Measurements from ENCODE around the gene KIF24. TPM values are rescaled to one million over a fixed set of nuclear protein-coding genes. Genes with fewer than 3 reads are reported as not detected.
"Not testable (repeated sequence)": the region's sequence is repeated elsewhere in the genome, so short reads cannot be mapped to it uniquely, and the experiment has no call there.

The KIF24 gene
- total and polyA plus RNA-seq, 9 donors, result 6.8 to 26.3 (median 19.6) TPM

DNA sequence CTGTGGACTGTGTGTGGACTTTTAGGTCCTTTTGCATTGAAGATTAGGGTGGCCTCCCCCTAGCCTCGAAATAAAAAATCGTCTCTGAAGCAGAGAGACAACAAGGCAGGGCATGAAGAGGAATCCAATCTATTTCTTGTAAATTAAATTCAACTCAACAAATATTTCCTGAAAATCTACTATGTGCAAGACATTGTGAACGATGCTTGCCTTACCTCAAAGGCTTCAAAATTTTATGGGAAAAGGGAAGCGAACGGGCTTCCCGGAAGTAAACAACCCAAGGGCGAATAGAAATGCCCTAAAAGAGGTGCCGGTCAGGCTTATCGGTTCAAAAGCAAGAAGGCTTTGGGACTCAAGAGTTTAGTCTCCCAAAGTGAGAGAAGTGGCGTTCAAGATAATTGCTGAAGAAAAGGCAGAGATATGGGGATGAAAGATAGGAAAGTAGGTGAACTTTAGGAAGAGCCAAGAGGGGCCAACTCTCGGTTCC is 525 bp downstream of the KIF24 start:
- Histone ChIP-seq H3K9me3 (replicated peaks; ENCODE audit: control insufficient read depth, low read depth, low read length) (no peaks in the 10 kb centered on the region), H3K36me3 (ENCODE audit: control insufficient read depth, insufficient read depth, low read length) (no peaks in the 10 kb centered on the region), H3K27ac (ENCODE audit: low read length) (peak overlapping the region; percentile 81), H3K27me3 (ENCODE audit: control insufficient read depth, insufficient read depth, low read length) (no peaks in the 10 kb centered on the region), H3K4me1 (ENCODE audit: control insufficient read depth, insufficient read depth, low read length) (peaks cover 9% of the 10 kb centered on the region), H3K4me3 (ENCODE audit: low read length) (peak overlapping the region; percentile 71)
- DNase-seq, result no peak
- WGBS (ENCODE audit: insufficient coverage), result 2% methylated on average over 8 of the region's 11 CpGs

DNA sequence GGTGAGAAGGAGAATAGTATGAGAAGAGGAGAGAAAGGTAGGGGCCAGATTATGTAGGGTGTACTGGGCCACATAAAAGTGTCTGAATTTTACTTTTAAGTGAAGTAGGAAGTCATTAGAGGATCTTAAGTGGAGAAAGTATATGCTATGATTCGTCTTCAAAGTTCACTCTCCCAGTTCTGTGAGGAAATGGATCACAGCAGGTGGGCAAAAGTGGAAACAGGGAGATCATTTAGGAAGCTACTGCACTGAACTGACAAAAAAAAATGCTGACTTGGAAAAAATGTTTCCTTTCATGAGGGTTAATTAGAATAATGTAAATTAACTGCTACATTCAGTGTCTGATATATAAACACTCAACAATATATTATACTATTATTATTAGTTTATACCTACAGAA is 2.4 kb downstream of the KIF24 start:
- peaks cover 14% of the 10 kb centered on the region for H3K4me1 ChIP-seq (ENCODE audit: control insufficient read depth, insufficient read depth, low read length)
- H3K36me3 ChIP-seq (ENCODE audit: control insufficient read depth, insufficient read depth, low read length), result no peaks in the 10 kb centered on the region
- no peaks in the 10 kb centered on the region for H3K27me3 ChIP-seq (ENCODE audit: control insufficient read depth, insufficient read depth, low read length)
- H3K9me3 ChIP-seq (replicated peaks; ENCODE audit: control insufficient read depth, low read depth, low read length), result no peaks in the 10 kb centered on the region
- H3K4me3 ChIP-seq (ENCODE audit: low read length), result no peak overlapping the region
- H3K27ac ChIP-seq (ENCODE audit: low read length), result no peak overlapping the region
- WGBS (ENCODE audit: insufficient coverage), result 75% methylated on average over 1 of the region's 1 CpG
- DNase-seq, result no peak

DNA sequence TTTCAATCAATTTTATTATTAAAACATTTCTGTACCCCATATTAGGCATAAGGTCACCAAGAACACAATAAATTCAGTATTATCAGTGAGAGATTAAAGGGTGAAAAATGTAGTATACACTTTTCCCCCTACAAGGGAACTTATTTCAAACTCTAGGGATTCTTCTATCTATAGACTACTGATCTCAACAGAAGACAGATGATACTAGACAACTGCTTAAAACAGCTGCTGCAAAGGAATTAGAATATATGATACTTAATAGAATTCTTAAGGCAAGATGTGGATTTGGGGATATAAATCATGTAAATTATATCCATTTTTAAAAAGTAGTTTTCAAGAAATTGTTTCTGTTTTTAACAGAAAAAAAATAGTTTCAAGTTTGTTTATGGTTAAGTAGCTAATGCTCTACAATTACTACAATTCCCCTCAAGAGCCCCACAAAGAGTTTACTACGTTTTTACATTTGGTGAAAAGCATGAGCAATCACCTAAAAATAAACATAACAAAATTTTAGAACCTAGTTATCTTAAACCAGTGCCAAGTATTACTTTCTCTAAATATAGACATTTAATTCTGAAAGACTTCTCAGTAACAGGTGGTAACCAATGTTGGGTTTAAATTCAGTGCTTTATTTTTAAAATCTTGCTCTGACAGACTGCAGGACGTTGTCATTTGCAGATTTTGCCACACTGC is 6.0 kb downstream of the KIF24 start:
- 50% methylated on average over 1 of the region's 2 CpGs for WGBS (ENCODE audit: insufficient coverage)
- Histone ChIP-seq H3K27me3 (ENCODE audit: control insufficient read depth, insufficient read depth, low read length) (no peaks in the 10 kb centered on the region), H3K4me3 (ENCODE audit: low read length) (no peak overlapping the region), H3K4me1 (ENCODE audit: control insufficient read depth, insufficient read depth, low read length) (peaks cover 5% of the 10 kb centered on the region), H3K27ac (ENCODE audit: low read length) (peak overlapping the region; percentile 81), H3K9me3 (replicated peaks; ENCODE audit: control insufficient read depth, low read depth, low read length) (no peaks in the 10 kb centered on the region), H3K36me3 (ENCODE audit: control insufficient read depth, insufficient read depth, low read length) (no peaks in the 10 kb centered on the region)
- DNase-seq, result no peak

DNA sequence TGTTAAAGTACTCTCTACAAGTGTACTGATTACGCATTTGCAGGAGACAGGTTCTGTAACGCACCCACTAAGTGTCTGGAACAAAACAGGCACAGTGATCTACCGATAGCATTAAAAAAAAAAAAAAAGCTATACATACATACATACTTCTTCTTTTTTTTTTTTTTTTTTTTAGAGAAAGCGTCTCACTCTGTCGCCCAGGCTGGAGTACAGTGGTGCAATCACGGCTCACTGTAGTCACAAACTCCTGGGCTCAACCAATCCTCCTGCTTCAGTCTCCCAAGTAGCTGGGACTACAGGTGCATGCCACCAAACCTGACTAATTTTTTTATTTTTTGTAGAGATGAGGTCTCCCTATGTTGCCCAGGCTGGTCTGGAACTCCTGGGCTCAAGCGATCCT is 7.6 kb downstream of the KIF24 start:
- DNase-seq, result no peak
- Histone ChIP-seq H3K36me3 (ENCODE audit: control insufficient read depth, insufficient read depth, low read length) (no peaks in the 10 kb centered on the region), H3K27ac (ENCODE audit: low read length) (no peak overlapping the region), H3K9me3 (replicated peaks; ENCODE audit: control insufficient read depth, low read depth, low read length) (no peaks in the 10 kb centered on the region), H3K27me3 (ENCODE audit: control insufficient read depth, insufficient read depth, low read length) (no peaks in the 10 kb centered on the region), H3K4me1 (ENCODE audit: control insufficient read depth, insufficient read depth, low read length) (peaks cover 5% of the 10 kb centered on the region), H3K4me3 (ENCODE audit: low read length) (no peak overlapping the region)
- WGBS (ENCODE audit: insufficient coverage), result no CpG with 5 or more reads among the region's 7 CpGs

DNA sequence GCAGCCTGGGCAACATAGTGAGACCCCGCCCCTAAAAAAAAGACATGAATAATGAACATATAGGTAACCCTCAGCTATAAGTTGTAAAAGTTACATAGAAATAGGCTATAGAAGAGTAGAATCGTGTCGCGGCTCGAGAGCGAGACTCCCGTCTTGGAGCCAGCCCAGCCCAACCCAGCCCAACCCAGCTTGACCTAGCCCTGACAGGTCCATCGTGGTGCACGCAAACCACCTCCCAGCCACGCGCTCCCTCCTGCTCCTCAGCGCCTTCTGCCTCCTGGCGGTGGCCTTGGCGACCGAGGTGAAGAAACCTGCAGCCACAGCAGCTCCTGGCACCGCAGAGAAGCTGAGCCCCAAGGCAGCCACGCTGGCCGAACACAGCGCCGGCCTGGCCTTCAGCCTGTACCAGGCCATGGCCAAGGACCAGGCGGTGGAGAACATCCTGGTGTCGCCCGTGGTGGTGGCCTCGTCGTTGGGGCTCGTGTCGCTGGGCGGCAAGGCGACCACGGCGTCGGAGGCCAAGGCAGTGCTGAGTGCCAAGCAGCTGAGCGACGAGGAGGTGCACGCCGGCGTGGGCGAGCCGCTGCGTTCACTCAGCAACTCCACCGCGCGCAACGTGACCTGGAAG is 10.8 kb downstream of the KIF24 start:
- no peaks in the 10 kb centered on the region for H3K36me3 ChIP-seq (ENCODE audit: control insufficient read depth, insufficient read depth, low read length)
- no peaks in the 10 kb centered on the region for H3K9me3 ChIP-seq (replicated peaks; ENCODE audit: control insufficient read depth, low read depth, low read length)
- DNase-seq, result no peak
- no peak overlapping the region for H3K4me3 ChIP-seq (ENCODE audit: low read length)
- no peaks in the 10 kb centered on the region for H3K27me3 ChIP-seq (ENCODE audit: control insufficient read depth, insufficient read depth, low read length)
- no peak overlapping the region for H3K27ac ChIP-seq (ENCODE audit: low read length)
- peaks cover 5% of the 10 kb centered on the region for H3K4me1 ChIP-seq (ENCODE audit: control insufficient read depth, insufficient read depth, low read length)
- WGBS (ENCODE audit: insufficient coverage), result 95% methylated on average over 43 of the region's 44 CpGs

DNA sequence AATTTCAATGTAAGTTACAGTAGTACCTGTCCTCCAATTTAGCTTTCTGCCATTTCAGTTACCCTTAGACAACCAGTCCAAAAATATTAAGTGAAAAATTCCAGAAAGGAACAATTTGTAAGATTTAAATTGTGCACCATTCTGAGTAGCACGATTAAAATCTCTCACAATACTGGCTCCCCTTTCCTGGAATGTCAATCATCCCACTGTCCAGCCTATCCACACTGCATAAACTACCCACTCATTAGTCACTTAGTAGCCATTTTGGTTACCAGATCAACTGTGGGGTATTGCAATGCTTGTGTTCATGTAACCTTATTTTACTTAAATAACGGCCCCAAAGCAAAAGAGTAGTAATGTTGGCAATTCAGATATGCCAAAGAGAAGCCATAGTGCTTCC is 11.6 kb downstream of the KIF24 start:
- no peaks in the 10 kb centered on the region for H3K36me3 ChIP-seq (ENCODE audit: control insufficient read depth, insufficient read depth, low read length)

DNA sequence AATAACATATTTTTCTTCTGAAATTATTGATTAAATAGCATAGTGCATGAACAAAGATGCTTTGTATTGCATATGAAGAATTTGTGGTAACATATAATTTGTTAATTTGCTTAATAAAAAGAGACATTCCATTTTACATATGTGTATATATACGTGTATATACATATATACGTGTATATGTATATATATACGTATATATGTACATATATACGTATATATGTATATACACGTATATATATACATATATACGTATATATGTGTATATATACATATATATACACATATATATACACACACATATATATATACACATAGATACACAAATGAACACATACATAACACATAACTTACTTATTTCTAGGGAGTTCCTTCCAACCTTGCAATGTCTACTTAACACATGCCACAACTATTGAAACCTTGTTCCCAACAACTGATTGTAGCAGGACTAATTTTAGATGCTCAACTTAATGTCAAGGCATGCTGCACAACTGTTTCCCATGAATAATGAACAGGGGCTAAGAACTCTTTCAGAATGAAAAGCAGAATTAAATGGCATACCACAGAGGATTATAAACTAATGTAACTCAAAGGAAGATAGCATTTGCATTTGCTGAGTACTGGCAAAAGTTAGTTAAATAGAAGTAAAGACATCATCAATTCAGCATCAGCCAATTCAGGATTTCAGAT is 17.4 kb downstream of the KIF24 start:
- no peaks in the 10 kb centered on the region for H3K4me1 ChIP-seq (ENCODE audit: control insufficient read depth, insufficient read depth, low read length)
- DNase-seq, result peak; percentile 35
- H3K27ac ChIP-seq (ENCODE audit: low read length), result peak overlapping the region; percentile 60
- H3K9me3 ChIP-seq (replicated peaks; ENCODE audit: control insufficient read depth, low read depth, low read length), result no peaks in the 10 kb centered on the region
- no peaks in the 10 kb centered on the region for H3K36me3 ChIP-seq (ENCODE audit: control insufficient read depth, insufficient read depth, low read length)
- no peaks in the 10 kb centered on the region for H3K27me3 ChIP-seq (ENCODE audit: control insufficient read depth, insufficient read depth, low read length)
- H3K4me3 ChIP-seq (ENCODE audit: low read length), result no peak overlapping the region
- no CpG with 5 or more reads among the region's 6 CpGs for WGBS (ENCODE audit: insufficient coverage)

More for the DNA sequence above, 11.6 kb downstream of the KIF24 start:
- no peak overlapping the region for H3K27ac ChIP-seq (ENCODE audit: low read length)
- H3K9me3 ChIP-seq (replicated peaks; ENCODE audit: control insufficient read depth, low read depth, low read length), result no peaks in the 10 kb centered on the region
- H3K4me1 ChIP-seq (ENCODE audit: control insufficient read depth, insufficient read depth, low read length), result peaks cover 3% of the 10 kb centered on the region
- WGBS (ENCODE audit: insufficient coverage), result no CpG with 5 or more reads among the region's 2 CpGs
- no peak overlapping the region for H3K4me3 ChIP-seq (ENCODE audit: low read length)
- DNase-seq, result no peak
- no peaks in the 10 kb centered on the region for H3K27me3 ChIP-seq (ENCODE audit: control insufficient read depth, insufficient read depth, low read length)

DNA sequence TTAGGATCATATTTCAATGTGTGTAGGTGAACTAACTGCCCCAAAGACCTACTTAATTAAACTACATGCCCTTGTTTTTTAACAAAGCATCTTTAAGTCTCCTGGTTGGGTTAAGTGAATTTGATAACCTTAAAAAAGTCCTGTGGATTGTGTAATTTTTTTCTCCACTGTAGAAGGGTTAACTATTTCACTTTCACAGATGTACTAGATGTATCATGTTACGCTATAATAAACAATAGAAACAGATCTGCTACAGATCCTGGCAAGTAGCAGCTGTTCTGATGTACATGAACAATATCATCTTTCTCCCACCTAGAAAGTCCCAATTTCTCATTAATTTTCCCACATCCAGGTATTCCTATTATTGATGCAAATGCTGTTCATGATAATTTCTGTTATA is 18.9 kb downstream of the KIF24 start:
- H3K9me3 ChIP-seq (replicated peaks; ENCODE audit: control insufficient read depth, low read depth, low read length), result no peaks in the 10 kb centered on the region
- H3K27me3 ChIP-seq (ENCODE audit: control insufficient read depth, insufficient read depth, low read length), result no peaks in the 10 kb centered on the region
- WGBS (ENCODE audit: insufficient coverage), result no CpG with 5 or more reads among the region's 1 CpG
- no peaks in the 10 kb centered on the region for H3K36me3 ChIP-seq (ENCODE audit: control insufficient read depth, insufficient read depth, low read length)
- no peak overlapping the region for H3K27ac ChIP-seq (ENCODE audit: low read length)
- H3K4me3 ChIP-seq (ENCODE audit: low read length), result peak overlapping the region; percentile 34
- DNase-seq, result no peak
- no peaks in the 10 kb centered on the region for H3K4me1 ChIP-seq (ENCODE audit: control insufficient read depth, insufficient read depth, low read length)

DNA sequence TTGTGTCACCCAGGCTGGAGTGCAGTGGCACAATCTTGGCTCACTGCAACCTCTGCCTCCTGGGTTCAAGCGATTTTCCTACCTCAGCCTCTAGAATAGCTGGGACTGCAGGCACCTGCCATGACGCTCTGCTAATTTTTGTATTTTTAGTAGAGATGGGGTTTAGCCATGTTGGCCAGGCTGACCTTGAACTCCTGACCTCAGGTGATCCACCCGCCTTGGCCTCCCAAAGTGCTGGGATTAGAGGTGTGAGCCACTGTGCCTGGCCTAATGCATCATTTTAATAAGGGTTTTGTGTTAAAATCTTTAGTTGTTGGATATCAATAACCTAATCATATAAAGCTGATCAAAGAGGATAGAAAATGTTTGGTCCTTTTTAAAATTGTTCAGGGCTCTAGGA is 20.8 kb downstream of the KIF24 start:
- DNase-seq; H3K27me3 ChIP-seq (ENCODE audit: control insufficient read depth, insufficient read depth, low read length); H3K4me1 ChIP-seq (ENCODE audit: control insufficient read depth, insufficient read depth, low read length); H3K9me3 ChIP-seq (replicated peaks; ENCODE audit: control insufficient read depth, low read depth, low read length); H3K4me3 ChIP-seq (ENCODE audit: low read length); H3K36me3 ChIP-seq (ENCODE audit: control insufficient read depth, insufficient read depth, low read length); H3K27ac ChIP-seq (ENCODE audit: low read length): not testable (repeated sequence)
- WGBS (ENCODE audit: insufficient coverage), result no CpG with 5 or more reads among the region's 3 CpGs

DNA sequence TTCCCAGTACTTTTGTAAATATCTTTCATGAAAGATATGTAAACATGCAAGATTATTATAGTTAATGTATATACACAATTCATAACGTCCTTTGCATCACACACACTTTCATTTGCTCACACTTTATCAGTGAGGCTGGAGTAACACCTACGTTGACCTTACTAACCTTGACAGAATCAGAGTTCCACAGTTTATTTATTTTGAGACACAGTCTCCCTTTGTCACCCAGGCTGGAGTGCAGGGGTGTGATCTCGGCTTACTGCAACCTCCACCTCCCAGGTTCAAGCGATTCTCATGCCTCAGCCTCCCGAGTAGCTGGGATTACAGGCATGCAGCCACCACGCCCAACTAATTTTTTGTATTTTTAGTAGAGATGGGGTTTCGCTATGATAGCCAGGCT is 28.0 kb downstream of the KIF24 start:
- not testable (repeated sequence) for H3K9me3 ChIP-seq (replicated peaks; ENCODE audit: control insufficient read depth, low read depth, low read length); H3K4me3 ChIP-seq (ENCODE audit: low read length); H3K36me3 ChIP-seq (ENCODE audit: control insufficient read depth, insufficient read depth, low read length); DNase-seq; H3K4me1 ChIP-seq (ENCODE audit: control insufficient read depth, insufficient read depth, low read length); H3K27me3 ChIP-seq (ENCODE audit: control insufficient read depth, insufficient read depth, low read length); H3K27ac ChIP-seq (ENCODE audit: low read length)
- no CpG with 5 or more reads among the region's 7 CpGs for WGBS (ENCODE audit: insufficient coverage)
